ENCODE data around the gene ACTR3C. TPM values are rescaled to one million over a fixed set of nuclear protein-coding genes. Genes with fewer than 3 reads are reported as not detected.

Gene ACTR3C
- total RNA-seq, 1 donor from 2014 or later: 0.11 TPM

GRCh38 chr7:150367677-150368095 is 44.3 kb upstream of the ACTR3C start:
- Histone ChIP-seq H3K4me1 (peaks cover 8 to 11% of the 10 kb centered on the region in 2 donors), H3K27ac (peak overlapping the region; percentile 90), H3K27me3 (no peaks in the 10 kb centered on the region), H3K36me3 (peaks cover 20 to 26% of the 10 kb centered on the region in 2 donors), H3K9me3 (no peaks in the 10 kb centered on the region), H3K4me3 (peak overlapping the region; percentile 96 to 97)
- intact Hi-C loops (cut with DNase I): loop anchor here (2.0 to 5.0 kb wide), 3 partner anchors 27 to 745 kb away; partner anchors contain the start of gene RARRES2
- TF ChIP-seq CTCF (IDR thresholded peaks at IDR 0.05): no peak
- no peak for DNase-seq (ENCODE audit: low spot score in 2 of 2)

GRCh38 chr7:150365673-150366398 is 42.5 kb upstream of the ACTR3C start:
- intact Hi-C loops (cut with DNase I): loop anchor here (5.0 kb wide), 1 partner anchor 744 kb away; no protein-coding TSS in a partner anchor
- H3K4me3 ChIP-seq: no peak overlapping the region
- peaks cover 2 to 8% of the 10 kb centered on the region in 2 donors for H3K36me3 ChIP-seq
- H3K27me3 ChIP-seq: no peaks in the 10 kb centered on the region
- DNase-seq (ENCODE audit: low spot score in 2 of 2): no peak
- no peaks in the 10 kb centered on the region for H3K9me3 ChIP-seq
- H3K27ac ChIP-seq: no peak overlapping the region
- peaks cover 8 to 11% of the 10 kb centered on the region in 2 donors for H3K4me1 ChIP-seq
- no peak for TF ChIP-seq CTCF (IDR thresholded peaks at IDR 0.05)

- Histone ChIP-seq H3K4me1 (peaks cover 7% of the 10 kb centered on the region in 2 donors), H3K27ac (no peak overlapping the region), H3K4me3 (no peak overlapping the region), H3K27me3 (no peaks in the 10 kb centered on the region), H3K9me3 (no peaks in the 10 kb centered on the region), H3K36me3 (peaks cover 0 to 1% of the 10 kb centered on the region in 2 donors)
- intact Hi-C loops (cut with DNase I): loop anchor here (5.0 kb wide), 1 partner anchor 743 kb away; no protein-coding TSS in a partner anchor
- DNase-seq (ENCODE audit: low spot score in 2 of 2): no peak
- TF ChIP-seq CTCF (IDR thresholded peaks at IDR 0.05): no peak
Observed at GRCh38 chr7:150365194-150365593, 41.8 kb upstream of the ACTR3C start.

GRCh38 chr7:150363872-150364271 is 40.5 kb upstream of the ACTR3C start:
- Histone ChIP-seq H3K27me3 (no peaks in the 10 kb centered on the region), H3K4me1 (no peaks in the 10 kb centered on the region), H3K27ac (no peak overlapping the region), H3K4me3 (no peak overlapping the region), H3K9me3 (no peaks in the 10 kb centered on the region), H3K36me3 (no peaks in the 10 kb centered on the region)
- intact Hi-C loops (cut with DNase I): no loop called here
- TF ChIP-seq CTCF (IDR thresholded peaks at IDR 0.05): no peak
- no peak for DNase-seq (ENCODE audit: low spot score in 2 of 2)

GRCh38 chr7:150363370-150363769 is 40.0 kb upstream of the ACTR3C start:
- no peak for TF ChIP-seq CTCF (IDR thresholded peaks at IDR 0.05)
- intact Hi-C loops (cut with DNase I): no loop called here
- Histone ChIP-seq H3K27me3 (no peaks in the 10 kb centered on the region), H3K27ac (no peak overlapping the region), H3K4me3 (no peak overlapping the region), H3K4me1 (no peaks in the 10 kb centered on the region), H3K9me3 (no peaks in the 10 kb centered on the region), H3K36me3 (no peaks in the 10 kb centered on the region)
- no peak for DNase-seq (ENCODE audit: low spot score in 2 of 2)
